ENCODE data around the gene MRPL17. TPM values are rescaled to one million over a fixed set of nuclear protein-coding genes. Genes with fewer than 3 reads are reported as not detected.

MRPL17 gene
- polyA plus RNA-seq, 1 experiment: 68.9 TPM

GRCh38 chr11:6657346-6657745 is 25.8 kb downstream of the MRPL17 start:
- Histone ChIP-seq H3K27me3 (ENCODE audit: control insufficient read depth, insufficient read depth, low read length) (peaks cover 2% of the 10 kb centered on the region), H3K36me3 (ENCODE audit: control insufficient read depth, insufficient read depth, low read length) (no peaks in the 10 kb centered on the region), H3K4me3 (ENCODE audit: low read depth, low read length) (no peak overlapping the region)
- ChIA-PET CTCF (interaction anchor here (1.3 to 2.8 kb wide), 4 partner anchors 10 to 278 kb away, joined by 3 to 9 read pairs (median 4); no protein-coding TSS in a partner anchor), POLR2A (interaction anchor here (0.6 to 1.0 kb wide), 2 partner anchors 25 to 278 kb away, joined by 4 to 5 read pairs; no protein-coding TSS in a partner anchor)
- no peak for DNase-seq (ENCODE audit: low read depth)
- TF ChIP-seq, protein P1, sequence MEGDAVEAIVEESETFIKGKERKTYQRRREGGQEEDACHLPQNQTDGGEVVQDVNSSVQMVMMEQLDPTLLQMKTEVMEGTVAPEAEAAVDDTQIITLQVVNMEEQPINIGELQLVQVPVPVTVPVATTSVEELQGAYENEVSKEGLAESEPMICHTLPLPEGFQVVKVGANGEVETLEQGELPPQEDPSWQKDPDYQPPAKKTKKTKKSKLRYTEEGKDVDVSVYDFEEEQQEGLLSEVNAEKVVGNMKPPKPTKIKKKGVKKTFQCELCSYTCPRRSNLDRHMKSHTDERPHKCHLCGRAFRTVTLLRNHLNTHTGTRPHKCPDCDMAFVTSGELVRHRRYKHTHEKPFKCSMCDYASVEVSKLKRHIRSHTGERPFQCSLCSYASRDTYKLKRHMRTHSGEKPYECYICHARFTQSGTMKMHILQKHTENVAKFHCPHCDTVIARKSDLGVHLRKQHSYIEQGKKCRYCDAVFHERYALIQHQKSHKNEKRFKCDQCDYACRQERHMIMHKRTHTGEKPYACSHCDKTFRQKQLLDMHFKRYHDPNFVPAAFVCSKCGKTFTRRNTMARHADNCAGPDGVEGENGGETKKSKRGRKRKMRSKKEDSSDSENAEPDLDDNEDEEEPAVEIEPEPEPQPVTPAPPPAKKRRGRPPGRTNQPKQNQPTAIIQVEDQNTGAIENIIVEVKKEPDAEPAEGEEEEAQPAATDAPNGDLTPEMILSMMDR (IDR thresholded peaks at IDR 0.05; ENCODE audit: insufficient read depth, low read depth, low read length): no peak

DNA sequence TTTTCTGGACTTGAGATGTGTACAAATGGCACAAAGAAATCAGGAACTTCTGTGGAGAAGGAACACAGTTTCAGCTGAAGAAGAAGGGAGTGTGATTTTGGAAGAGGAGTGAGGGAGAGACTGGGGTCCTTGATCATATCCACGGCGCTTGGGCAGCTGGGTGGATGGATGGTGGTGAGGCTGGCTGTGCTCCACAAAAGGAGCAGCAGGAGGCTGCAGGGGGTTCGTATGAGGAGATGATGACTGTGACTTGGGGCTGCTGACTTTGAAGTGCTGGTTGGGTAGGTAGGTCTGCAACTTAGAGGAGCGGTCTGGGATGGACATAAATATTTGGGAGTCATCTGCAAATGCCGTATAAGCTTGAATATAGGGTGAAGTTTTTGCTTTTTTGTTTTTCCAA is 26.2 kb downstream of the MRPL17 start:
- Histone ChIP-seq H3K27me3 (ENCODE audit: control insufficient read depth, insufficient read depth, low read length) (peaks cover 2% of the 10 kb centered on the region), H3K4me3 (ENCODE audit: low read depth, low read length) (no peak overlapping the region), H3K36me3 (ENCODE audit: control insufficient read depth, insufficient read depth, low read length) (no peaks in the 10 kb centered on the region)
- TF ChIP-seq, protein P1 (IDR thresholded peaks at IDR 0.05; ENCODE audit: insufficient read depth, low read depth, low read length): no peak
- CTCF ChIA-PET: interaction anchor here (1.3 to 2.8 kb wide), 4 partner anchors 11 to 278 kb away, joined by 3 to 9 read pairs (median 4); no protein-coding TSS in a partner anchor
- POLR2A ChIA-PET: interaction anchor here (1.0 kb wide), 1 partner anchor 25 kb away, joined by 5 read pairs; no protein-coding TSS in a partner anchor
- no peak for DNase-seq (ENCODE audit: low read depth)

DNA sequence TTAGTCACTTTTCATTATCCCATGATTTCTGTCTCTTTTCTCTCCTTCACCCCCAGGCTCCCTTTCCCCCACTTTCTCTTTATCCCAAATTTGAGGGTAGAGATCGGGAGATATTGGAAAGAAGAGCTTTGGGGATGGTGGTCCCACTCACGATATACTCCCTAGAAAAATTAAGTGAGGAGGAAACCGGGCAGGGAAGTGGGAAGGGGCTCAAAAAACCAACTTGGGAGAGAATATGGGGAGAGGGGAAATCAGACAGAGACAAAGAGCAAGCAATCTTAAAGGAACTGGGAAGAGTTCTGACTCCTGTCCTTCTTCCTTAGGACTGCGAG is 26.6 kb downstream of the MRPL17 start:
- Histone ChIP-seq H3K36me3 (ENCODE audit: control insufficient read depth, insufficient read depth, low read length) (no peaks in the 10 kb centered on the region), H3K27me3 (ENCODE audit: control insufficient read depth, insufficient read depth, low read length) (peaks cover 2% of the 10 kb centered on the region), H3K4me3 (ENCODE audit: low read depth, low read length) (peak overlapping the region; percentile 44)
- TF ChIP-seq, protein P1 (IDR thresholded peaks at IDR 0.05; ENCODE audit: insufficient read depth, low read depth, low read length): no peak
- no peak for DNase-seq (ENCODE audit: low read depth)
- CTCF ChIA-PET: interaction anchor here (1.3 to 1.4 kb wide), 2 partner anchors 15 to 126 kb away, joined by 3 to 4 read pairs; no protein-coding TSS in a partner anchor
- POLR2A ChIA-PET: interaction anchor here (1.0 kb wide), 1 partner anchor 26 kb away, joined by 5 read pairs; no protein-coding TSS in a partner anchor

DNA sequence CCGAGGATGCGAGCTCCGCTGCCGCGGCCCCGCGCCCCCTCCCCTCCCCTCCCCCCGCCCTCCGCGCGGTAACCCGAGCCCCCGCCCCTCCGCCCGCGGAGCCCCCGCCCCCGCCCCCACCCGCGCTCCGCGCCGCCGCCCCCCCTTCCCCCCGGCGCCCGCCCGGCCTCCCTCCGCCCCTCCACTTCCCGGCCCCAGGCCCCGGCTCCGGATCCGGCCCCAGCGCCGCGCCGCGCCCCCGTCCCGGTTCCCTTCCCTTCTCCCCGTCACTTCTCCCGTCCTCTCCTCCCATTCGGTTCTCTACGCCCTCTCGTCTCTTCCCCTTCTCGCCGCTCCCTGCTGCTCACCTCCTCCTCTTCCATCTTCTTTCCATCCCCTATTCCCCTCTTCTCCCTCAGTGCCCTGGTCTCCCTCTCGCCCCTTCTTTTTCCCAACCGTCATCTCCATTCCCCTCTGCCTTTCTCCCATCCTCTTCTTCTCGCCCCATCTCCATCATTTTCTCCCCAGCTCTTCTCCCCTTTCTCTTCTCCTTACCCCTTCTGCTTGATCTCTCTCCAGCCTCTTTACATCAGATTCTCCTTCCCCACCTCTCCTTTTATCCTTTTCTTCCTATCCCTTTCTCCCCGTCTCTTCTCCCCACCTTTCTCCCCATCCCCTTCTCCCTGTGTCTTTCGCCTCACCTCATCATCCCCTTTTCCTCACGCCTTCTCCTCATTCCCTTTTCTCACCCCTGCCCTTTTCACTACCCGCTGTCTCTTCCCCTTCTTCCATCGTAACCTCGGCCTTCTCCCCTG is 27.2 kb downstream of the MRPL17 start, which contains the start of gene DCHS1:
TSS of gene DCHS1 (minus strand) at position 20 of the 794 bp plus-strand sequence. CDS start 14,196 bp downstream, outside the sequence.
- TF ChIP-seq, protein P1 (IDR thresholded peaks at IDR 0.05; ENCODE audit: insufficient read depth, low read depth, low read length): no peak
- CTCF ChIA-PET: no interaction called here
- Histone ChIP-seq H3K27me3 (ENCODE audit: control insufficient read depth, insufficient read depth, low read length) (peaks cover 2% of the 10 kb centered on the region), H3K4me3 (ENCODE audit: low read depth, low read length) (peak within 1 kb of the TSS; percentile 44), H3K36me3 (ENCODE audit: control insufficient read depth, insufficient read depth, low read length) (no peaks in the 10 kb centered on the region)
- POLR2A ChIA-PET: interaction anchor here (0.6 kb wide), 1 partner anchor 9 kb away, joined by 5 read pairs; no protein-coding TSS in a partner anchor
- no peak for DNase-seq (ENCODE audit: low read depth)
